Stimulated activated CD8-positive, alpha-beta memory T cell treated with anti-CD3 and anti-CD28 coated beads, Interleukin-15, amount 100 ng/mL, for 4 hours (primary cell): ENCODE results near the gene CALR.
A peak's percentile ranks its signal among the peaks of the same experiment; 100 is the strongest.
"Not testable (repeated sequence)": the region's sequence is repeated elsewhere in the genome, so short reads cannot be mapped to it uniquely, and the experiment has no call there.

Experiments used
- DNase-seq, 2 donors: peaks; one replicate each; pipeline ENCODE4 v3.0.0-alpha.2; 2020; ENCODE audit warnings: low read depth in 2 of 2

CALR gene

DNA sequence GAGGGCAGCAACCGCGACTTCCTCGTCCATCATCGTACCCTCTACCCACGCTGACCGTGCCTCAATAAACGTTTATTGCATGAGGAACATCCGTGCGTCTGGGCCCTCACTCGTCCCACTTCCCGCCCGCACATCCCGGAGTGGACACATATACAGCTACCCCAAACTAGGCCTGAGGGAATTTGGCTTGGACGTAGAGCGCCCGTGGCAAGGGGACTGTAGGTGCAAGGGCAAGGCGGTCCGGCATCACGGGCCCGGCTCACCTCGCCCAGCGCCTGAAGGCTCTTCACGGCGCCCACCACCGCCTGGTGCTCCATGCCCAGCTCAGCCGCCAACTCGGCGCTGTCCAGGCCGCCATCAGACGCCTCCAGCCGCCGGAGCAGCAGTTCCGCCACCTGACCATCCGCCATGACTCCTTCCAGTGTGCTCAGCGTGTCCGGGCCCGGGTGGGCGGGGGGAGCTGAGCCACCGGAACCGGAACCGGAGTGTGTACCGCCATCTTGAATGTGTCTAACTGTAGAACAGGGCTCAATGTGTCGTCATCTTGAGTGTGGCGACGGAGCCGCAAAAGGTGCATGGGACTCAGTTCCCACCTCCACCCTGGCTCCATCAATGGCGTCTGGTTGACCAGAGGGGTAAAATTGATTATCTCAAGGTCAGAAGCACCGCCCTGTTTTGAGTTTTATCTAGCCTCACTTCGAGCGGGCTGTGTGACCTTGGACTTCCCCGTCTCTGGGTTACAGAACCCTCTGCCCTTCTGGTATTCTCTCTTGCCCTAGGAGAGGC, 4.9 kb upstream of the CALR start, which contains the start of gene FARSA:
Gene FARSA, minus strand, starts transcription at position 425 of the 786 bp plus-strand sequence. Its CDS starts 15 bp downstream, at position 410.
- DNase-seq = peak; percentile 78 to 82

DNA sequence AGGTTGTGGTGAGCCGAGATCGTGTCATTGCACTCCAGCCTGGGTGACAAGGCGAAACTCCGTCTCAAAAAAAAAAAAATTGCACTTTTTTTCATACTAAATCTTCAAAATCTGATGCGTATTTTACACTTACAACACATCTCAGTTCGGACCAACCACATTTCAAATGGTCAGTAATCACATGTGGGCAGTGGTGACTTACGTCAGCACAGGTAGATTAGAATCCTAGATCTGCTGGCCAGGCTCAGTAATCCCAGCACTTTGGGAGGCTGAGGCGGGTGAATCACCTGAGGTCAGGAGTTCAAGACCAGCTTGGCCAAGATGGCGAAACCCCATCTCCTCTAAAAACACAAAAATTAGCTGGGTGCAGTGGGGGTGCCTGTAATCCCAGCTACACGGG, 3.3 kb upstream of the CALR start:
- DNase-seq = no peak

DNA sequence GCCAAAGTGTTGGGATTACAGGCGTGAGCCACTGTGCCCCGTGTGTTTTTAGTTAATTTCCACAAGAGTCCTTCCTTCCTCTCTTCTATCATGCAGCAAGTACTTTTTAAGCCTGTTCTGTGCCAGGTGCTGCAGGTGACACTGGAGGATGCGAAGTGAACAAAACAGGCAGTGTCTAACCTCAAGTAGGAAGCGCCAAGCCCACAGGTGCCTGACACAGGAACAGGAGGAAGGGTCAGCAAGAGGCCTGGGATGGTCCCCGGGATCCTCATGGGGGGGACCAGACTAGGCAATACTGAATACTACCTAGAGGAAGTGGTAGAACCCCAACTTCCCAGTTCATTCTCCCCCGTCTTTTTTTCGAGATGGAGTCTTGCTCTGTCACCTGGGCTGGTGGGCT, 1.8 kb upstream of the CALR start:
- DNase-seq = no peak

DNA sequence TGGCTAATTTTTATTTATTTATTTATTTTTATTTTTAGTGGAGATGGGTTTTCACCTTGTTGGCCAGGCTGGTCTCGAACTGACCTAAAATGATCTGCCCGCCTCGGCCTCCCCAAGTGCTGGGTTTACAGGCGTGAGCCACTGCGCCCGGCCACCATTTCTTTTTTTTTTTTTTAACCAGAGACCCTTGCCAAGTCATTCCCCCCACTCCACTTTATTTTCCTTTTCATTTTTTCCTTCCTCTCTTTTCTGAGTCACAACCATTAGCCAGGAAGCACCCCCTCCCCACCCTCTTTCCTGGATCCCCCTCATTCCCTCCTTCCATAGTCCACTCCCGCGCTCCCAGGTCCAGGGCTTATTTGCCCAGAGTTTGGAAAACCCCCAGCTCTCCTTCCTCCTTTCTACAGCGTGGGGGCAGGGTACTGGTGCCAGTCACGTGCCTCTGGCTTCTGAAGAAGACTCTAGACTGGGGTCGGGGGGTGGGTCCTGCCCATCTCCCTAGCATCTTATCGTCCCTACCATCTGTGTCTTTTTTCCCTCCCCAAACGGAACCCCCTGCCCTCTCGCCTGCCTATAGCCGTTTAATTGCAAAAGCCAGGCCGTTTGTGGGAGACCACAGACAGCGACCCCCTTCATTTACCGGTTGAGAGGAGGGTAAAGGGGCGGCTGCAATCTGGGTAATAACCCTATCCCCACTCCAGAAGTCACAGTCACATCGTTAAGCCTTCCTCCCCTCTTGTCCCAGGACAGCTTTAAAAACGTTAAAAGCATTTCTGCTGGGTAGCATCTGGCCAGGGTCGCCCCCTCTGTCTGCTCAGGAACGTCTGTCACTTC, 1.1 kb upstream of the CALR start:
- DNase-seq = no peak

DNA sequence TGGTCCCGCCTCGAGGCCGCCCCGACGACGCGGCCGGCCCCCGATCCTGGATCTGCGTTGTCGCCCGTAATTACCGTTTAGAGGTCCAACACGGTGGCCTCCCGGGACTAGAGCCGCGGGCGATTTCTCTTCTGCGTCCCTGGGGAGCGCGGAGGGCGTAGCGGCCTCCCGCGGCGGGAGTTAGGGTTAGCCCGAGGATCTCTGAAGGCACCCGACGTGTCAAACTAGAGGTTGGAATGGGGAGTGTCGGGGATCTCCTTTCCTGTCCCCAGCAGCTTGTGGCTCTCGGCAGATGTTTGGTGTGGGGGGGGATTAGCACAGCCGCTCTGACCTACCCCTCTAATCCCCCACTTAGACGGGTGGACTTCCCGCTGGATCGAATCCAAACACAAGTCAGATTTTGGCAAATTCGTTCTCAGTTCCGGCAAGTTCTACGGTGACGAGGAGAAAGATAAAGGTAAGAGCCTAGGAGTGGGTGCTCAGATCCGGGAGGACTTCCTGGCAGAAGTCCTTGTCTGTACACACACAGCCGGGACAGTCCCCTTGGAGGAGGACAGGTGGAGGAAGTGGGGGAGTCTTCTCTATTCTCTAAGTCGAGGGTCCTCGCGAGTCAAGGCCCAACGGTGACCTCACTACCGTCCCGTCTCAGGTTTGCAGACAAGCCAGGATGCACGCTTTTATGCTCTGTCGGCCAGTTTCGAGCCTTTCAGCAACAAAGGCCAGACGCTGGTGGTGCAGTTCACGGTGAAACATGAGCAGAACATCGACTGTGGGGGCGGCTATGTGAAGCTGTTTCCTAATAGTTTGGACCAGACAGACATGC, 581 bp downstream of the CALR start:
- no peak for DNase-seq

DNA sequence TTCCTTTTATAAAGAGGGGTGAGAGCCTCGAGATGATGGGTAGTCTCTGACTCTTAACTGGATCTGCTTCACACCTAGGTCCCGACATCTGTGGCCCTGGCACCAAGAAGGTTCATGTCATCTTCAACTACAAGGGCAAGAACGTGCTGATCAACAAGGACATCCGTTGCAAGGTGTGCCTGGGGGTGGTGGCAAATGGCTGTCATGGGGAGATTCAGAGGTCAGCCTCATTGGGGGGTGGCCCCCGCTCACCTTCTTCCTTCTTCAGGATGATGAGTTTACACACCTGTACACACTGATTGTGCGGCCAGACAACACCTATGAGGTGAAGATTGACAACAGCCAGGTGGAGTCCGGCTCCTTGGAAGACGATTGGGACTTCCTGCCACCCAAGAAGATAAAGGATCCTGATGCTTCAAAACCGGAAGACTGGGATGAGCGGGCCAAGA, 1.6 kb downstream of the CALR start:
- no peak for DNase-seq

- DNase-seq = no peak
These were observed 2.5 kb downstream of the CALR start for GRCh38 chr19:12940897-12941296.

- DNase-seq = no peak
These were observed 5.1 kb downstream of the CALR start for GRCh38 chr19:12943437-12944044.

DNA sequence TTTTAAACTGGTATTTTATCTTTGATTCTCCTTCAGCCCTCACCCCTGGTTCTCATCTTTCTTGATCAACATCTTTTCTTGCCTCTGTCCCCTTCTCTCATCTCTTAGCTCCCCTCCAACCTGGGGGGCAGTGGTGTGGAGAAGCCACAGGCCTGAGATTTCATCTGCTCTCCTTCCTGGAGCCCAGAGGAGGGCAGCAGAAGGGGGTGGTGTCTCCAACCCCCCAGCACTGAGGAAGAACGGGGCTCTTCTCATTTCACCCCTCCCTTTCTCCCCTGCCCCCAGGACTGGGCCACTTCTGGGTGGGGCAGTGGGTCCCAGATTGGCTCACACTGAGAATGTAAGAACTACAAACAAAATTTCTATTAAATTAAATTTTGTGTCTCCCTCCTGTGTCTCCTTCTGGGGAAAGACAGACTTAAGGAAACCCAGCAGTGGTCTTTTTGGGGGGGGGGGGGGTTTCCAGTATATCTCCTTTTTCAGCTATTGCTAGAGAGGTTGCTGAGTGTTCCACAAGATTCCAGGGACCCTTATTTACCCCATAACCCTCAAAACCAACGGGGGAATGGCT, 5.8 kb downstream of the CALR start:
- no peak for DNase-seq

GRCh38 chr19:12945479-12946091, 7.2 kb downstream of the CALR start, which contains the start of gene RAD23A:
RAD23A (plus strand) TSS chr19:12945862; CDS start chr19:12945949, 87 bp downstream.
- peak; percentile 95 to 98 for DNase-seq

DNA sequence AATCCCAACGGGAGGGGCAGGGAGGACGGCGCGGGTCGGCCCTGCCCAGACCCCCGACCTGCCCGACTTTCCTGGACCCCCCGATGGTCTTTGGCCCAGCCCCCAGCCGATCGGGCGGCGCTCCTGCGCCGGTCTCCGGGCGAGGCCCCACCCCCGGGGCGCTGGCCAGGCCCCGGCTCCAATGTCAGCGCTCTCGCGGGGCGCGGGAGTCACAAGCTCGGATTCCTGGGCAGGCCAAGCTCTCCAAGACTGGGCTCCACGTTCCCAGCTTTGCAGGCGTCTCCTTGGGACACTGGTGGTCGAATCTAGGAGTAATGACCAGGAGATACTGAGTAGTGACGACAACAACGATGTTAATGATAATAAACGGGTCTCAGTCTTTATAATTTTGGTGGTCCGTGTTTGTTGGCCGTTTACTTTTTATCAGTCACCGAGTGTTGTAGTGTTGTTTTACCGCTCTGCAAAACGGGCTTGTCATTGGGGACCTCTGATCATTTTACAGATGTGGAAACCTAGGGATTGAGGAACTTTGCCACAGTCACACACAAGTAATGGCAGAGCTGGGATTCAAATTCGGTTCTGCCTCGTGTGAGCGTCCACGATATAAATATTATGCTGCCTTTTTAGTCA, 7.8 kb downstream of the CALR start:
- DNase-seq = peak in 1 of 2 donors; percentile 29

- no peak for DNase-seq
These were observed 8.5 kb downstream of the CALR start for GRCh38 chr19:12946731-12947496.

DNA sequence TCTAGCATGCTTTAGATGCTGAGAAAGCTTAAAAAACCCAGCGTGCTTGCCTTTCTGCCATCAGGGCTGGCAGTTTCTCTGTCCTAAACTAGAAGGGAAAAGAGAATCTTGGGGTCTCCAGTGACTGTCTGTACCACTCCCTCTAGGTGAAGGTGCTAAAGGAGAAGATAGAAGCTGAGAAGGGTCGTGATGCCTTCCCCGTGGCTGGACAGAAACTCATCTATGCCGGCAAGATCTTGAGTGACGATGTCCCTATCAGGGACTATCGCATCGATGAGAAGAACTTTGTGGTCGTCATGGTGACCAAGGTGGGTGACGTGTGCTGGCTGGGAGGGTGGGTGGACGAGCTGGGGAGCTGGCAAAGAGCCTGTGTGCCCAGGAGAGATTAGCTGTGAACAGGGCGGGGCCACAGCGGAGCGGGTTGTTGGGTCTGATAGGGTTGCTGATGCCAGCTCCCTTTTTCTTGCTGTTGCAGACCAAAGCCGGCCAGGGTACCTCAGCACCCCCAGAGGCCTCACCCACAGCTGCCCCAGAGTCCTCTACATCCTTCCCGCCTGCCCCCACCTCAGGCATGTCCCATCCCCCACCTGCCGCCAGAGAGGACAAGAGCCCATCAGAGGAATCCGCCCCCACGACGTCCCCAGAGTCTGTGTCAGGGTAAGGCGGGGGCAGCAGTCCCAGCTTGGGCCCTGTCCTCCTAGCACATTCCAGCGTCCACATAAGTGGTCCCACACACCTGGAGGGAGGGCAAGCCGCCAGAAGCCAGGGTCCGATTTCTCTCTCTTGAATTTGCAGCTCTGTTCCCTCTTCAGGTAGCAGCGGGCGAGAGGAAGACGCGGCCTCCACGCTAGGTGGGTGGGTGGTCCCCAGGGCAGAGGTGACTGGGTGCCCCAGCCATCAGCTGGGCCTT, 9.5 kb downstream of the CALR start:
- no peak for DNase-seq

GRCh38 chr19:12948612-12949362, 10.4 kb downstream of the CALR start:
- no peak for DNase-seq

DNA sequence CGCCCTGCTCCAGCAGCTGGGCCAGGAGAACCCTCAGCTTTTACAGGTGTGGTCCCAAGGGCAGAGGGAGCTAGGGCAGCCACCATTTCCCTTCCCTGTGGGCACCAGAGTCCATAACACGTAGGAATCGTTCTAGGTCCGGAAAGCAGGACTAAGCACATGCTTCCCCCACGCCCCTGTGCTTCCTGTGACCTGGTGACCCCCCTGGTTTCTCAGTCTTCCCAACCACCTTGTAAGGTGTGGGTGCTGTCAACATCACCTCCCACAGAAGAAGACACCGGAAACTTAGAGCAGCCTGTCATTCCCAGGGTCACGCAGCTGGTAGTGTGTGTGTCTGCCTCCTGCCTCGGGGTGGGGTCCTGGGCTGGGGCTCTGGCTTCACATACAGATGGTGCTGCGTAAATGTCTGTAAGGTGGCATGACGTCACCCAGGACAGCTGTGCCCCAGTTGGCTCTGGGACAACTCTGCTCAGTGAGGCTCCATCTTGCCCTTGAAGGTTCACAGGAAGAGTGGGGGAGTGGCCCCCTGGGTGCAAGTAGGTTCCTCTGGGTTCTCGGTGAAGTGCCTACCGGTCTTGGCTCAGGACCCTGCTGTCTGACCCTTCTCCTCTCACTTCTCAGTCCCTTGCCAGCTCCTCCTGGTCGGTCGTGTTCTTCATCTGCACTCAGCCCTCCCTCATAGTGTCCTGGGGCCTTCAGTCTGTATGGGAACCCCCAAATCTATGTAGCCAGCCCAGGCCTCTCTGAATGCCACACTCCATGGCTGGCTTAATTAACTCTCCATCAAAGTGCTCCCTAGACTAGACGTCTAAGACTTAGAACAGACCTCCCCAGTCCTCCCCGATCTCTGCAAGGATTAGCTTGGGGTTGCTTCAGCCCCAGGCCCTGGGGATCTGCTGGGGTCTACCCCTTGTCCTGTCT, 11.2 kb downstream of the CALR start:
- DNase-seq = no peak

GRCh38 chr19:12952050-12952449, 13.6 kb downstream of the CALR start:
- not testable (repeated sequence) for DNase-seq
